Fibroblast of villous mesenchyme (primary cell): ENCODE data around the gene CYP4V2. TPM values are rescaled to one million over a fixed set of nuclear protein-coding genes. Genes with fewer than 3 reads are reported as not detected.
A peak's percentile ranks its signal among the peaks of the same experiment; 100 is the strongest.

Experiments
- DNase-seq: peaks from one replicate; pipeline ENCODE4 v3.0.0-alpha.2; 2010; ENCODE audit warnings: low read depth
- H3K4me3 ChIP-seq: 2 replicates; pipeline ENCODE4 v1.5.1; 2011; ENCODE audit warnings: low read depth, mild to moderate bottlenecking, low read length
- total RNA-seq: library from RNA; depleted of rRNA; stranded (reverse); fragments of >200 nt; gene quantifications from 2 replicates; pipeline ENCODE4 v1.2.3, GENCODE V29; 2012
- TF ChIP-seq, protein P1 (sequence below): IDR thresholded peaks from 2 replicates; pipeline ENCODE4 v1.5.1; 2012; ENCODE audit warnings: low read depth, mild to moderate bottlenecking, low read length; ENCODE audit not compliant: insufficient read depth

The CYP4V2 gene
- total RNA-seq, 1 donor, result 15.1 TPM

DNA sequence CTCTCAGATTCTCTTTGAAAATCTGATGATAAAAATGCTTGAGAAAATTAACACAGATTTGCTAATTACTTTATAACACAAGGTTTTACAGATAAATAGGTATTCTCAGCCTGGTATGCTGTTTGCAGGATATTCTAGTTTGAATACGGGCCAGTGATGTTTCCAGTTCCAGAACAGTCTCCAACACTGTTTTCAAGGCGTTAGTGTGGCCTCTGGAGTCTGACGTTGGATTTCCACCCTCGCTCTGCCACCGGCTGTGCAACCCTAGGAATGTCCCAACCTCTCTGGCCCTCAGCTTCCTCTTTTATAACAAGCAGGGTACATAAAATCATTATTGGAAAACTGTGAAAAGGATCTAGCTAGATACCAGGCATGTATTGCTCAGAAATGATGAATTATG lies 23.8 kb upstream of the CYP4V2 start:
- no peak overlapping the region for H3K4me3 ChIP-seq
- no peak for DNase-seq
- TF ChIP-seq, protein P1, sequence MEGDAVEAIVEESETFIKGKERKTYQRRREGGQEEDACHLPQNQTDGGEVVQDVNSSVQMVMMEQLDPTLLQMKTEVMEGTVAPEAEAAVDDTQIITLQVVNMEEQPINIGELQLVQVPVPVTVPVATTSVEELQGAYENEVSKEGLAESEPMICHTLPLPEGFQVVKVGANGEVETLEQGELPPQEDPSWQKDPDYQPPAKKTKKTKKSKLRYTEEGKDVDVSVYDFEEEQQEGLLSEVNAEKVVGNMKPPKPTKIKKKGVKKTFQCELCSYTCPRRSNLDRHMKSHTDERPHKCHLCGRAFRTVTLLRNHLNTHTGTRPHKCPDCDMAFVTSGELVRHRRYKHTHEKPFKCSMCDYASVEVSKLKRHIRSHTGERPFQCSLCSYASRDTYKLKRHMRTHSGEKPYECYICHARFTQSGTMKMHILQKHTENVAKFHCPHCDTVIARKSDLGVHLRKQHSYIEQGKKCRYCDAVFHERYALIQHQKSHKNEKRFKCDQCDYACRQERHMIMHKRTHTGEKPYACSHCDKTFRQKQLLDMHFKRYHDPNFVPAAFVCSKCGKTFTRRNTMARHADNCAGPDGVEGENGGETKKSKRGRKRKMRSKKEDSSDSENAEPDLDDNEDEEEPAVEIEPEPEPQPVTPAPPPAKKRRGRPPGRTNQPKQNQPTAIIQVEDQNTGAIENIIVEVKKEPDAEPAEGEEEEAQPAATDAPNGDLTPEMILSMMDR, result no peak

DNA sequence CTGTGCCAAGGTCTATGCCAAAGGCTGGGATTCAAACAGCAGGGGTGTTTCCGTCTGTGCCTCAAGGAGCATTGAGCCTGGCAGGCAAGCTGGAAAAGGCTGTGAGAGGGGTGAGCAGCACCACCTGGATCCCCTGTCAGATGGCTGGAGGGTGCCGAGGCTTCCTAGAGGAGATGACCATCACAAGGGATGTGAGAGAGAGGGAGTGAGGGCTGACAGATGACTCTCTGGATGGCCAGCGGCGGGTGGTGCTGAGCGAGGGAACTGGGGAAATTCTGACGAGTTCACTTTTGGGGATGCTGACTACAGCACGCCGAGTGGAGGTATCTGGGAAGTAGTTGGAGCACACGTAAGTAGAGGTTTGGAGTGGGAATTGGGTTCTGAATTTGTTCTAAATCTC lies 22.6 kb upstream of the CYP4V2 start:
- no peak for DNase-seq
- H3K4me3 ChIP-seq, result no peak overlapping the region
- TF ChIP-seq, protein P1, result no peak

DNA sequence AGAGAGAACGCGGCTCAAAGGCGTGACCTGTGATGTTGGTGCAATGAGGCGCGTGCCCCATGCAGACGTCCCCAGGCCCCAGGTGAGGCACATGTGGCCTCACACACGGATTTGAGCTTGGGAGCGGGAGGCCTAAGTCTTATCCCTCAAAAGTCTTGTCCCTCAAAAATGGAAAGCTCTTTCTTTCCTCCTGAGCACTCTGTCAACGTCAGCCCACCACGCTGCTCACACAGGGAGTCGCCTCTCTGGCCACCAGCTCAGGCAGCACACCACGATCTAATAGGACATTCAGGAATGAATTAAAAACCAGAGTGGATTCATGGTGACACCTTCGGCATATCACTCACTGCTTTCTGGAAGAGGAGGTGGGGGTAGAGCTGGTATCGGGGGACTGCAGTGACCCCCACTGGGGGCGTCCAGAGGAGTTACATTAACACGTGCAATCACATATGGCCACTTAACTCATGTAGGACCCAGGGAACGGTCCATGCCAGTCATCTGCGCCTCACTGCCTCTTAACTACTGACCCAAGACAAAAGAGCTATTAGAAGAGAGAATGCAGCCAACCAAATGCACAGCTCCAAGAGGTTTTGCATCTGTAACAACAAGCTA lies 21.9 kb upstream of the CYP4V2 start:
- DNase-seq, result no peak
- no peak overlapping the region for H3K4me3 ChIP-seq
- TF ChIP-seq, protein P1, result no peak

DNA sequence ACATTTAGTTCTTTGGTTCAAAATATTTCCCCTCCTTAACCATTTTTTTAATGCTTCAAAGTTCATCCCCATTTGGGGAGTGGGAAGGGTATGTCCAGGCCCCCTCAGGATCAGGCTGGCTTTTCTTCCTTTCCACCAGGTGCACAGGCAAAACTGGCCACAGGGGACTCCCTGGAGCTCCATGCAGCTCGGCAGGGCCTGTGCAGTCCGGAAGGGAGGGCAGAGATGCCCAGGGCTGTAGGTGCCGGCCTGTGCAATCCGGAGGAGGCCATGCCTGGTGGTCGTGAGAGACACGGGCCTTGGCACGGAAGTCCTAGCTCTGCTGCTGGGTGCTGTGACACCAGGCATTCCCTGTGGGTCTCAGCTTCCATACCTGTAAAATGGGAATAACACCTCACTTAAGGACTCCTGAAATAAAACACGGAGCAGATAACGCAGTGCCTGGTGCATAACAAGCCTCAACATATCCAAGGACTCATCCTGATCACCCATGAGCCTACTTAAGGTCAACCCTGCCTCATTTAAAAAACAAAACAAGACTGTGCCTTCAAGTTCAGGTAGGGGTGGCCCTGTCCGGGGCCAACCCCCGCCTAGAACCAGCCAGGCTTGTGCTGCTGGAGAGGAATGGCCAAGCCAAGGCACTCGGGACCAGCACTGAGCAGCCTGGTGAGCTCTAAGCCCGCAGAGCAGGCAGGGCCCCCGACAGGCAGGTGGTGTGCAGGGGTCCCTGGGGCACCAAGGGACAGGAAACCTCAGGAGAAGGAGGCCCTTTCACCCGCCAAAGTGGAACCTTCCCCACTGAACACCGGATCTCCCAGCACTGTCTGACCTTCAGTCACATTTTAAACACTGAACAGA lies 21.2 kb upstream of the CYP4V2 start:
- no peak overlapping the region for H3K4me3 ChIP-seq
- TF ChIP-seq, protein P1, result peak; percentile 9
- DNase-seq, result no peak

DNA sequence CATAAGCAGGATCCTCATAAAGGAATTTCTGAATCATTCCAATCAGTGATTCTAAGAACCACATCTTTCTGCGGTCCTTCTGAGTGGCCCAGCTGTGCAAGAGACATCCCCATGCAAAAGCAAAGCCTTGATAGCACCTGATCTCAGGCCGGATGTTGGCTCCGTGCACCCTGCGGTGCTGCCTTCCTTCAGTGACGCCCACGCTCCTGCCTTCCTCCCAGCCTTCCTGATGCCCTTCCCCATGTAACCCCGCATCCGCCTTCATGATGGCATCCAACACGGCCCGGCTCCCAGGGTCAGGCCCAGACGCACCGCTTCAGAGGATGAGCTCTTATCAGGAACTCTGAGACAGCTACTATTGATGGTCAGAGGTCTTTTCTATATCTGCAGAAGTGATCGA lies 20.4 kb upstream of the CYP4V2 start:
- DNase-seq, result no peak
- TF ChIP-seq, protein P1, result no peak
- H3K4me3 ChIP-seq, result no peak overlapping the region

DNA sequence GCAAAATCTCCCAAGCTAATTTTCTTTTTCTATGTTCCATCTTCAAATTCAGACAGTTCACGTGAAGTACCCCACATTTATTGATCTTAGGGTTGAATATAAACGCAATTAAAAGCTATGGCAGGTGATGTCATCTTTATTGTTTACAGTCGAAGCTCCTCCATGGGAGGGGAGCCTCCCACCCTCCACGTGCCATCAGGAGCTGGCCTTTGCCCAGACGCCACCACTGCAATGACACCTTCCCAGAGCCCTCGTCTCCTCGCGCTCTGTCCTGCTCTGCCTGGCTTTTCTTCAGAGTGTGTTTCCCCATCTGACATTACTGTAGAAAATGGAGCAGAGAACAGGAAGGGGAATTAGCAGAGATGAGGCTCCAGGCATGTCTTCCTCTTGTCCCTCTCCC lies 18.8 kb upstream of the CYP4V2 start:
- TF ChIP-seq, protein P1, result no peak
- DNase-seq, result no peak
- no peak overlapping the region for H3K4me3 ChIP-seq

DNA sequence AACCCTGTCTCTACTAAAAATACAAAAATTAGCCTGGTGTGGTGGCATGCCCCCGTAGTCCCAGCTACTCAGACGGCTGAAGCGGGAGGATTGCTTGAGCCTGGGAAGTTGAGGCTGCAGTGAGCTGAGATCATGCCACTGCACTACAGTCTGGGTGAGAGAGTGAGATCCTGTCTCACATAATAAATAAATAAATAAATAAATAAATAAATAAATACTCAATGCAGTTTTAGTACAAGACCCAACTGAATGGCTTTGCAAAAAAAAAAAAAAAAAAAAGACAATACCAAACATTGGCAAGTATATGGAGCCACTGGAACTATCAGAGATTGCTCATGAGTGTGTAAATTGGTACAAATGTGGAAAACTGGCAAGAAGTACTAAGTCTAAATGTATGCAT lies 3.3 kb upstream of the CYP4V2 start:
- TF ChIP-seq, protein P1, result no peak
- H3K4me3 ChIP-seq, result no peak overlapping the region
- DNase-seq, result no peak
